Measurements from ENCODE around the gene APOA4. TPM values are rescaled to one million over a fixed set of nuclear protein-coding genes. Genes with fewer than 3 reads are reported as not detected.

The APOA4 gene
- total RNA-seq, 4 donors from 2014 or later, result 2.6 to 3.5 TPM; not detected in 2

- H3K36me3 ChIP-seq, result no peaks in the 10 kb centered on the region
- no peak for TF ChIP-seq CTCF (IDR thresholded peaks at IDR 0.05 in 4 of 5, conservative IDR thresholded peaks at IDR 0.05 in 1 of 5)
- no peak for TF ChIP-seq POLR2A (IDR thresholded peaks at IDR 0.05)
- no peak overlapping the region for H3K27ac ChIP-seq
- in situ Hi-C loops (cut with MboI; ENCODE audit: low sequenced_read_pairs in 4 of 4) (loop anchor here in 3 of 4 donors (5.0 to 10.0 kb wide), 2 partner anchors 312 to 314 kb away; no protein-coding TSS in a partner anchor), intact Hi-C loops (cut with DNase I; ENCODE audit: low total_unique reads) (no loop called here)
- DNase-seq, result no peak
- H3K27me3 ChIP-seq, result no peaks in the 10 kb centered on the region
- no peak for ATAC-seq
- H3K4me1 ChIP-seq, result peaks cover 7 to 8% of the 10 kb centered on the region in 2 donors
- H3K9me3 ChIP-seq, result no peaks in the 10 kb centered on the region
- no peak overlapping the region for H3K4me3 ChIP-seq
Observed at GRCh38 chr11:116792869-116793771, 30.0 kb downstream of the APOA4 start.

- no peaks in the 10 kb centered on the region for H3K36me3 ChIP-seq
- peaks cover 7 to 8% of the 10 kb centered on the region in 2 donors for H3K4me1 ChIP-seq
- intact Hi-C loops (cut with DNase I; ENCODE audit: low total_unique reads), result no loop called here
- H3K27ac ChIP-seq, result no peak overlapping the region
- no peak overlapping the region for H3K4me3 ChIP-seq
- TF ChIP-seq CTCF (IDR thresholded peaks at IDR 0.05 in 4 of 5, conservative IDR thresholded peaks at IDR 0.05 in 1 of 5) (no peak), POLR2A (IDR thresholded peaks at IDR 0.05) (no peak)
- H3K27me3 ChIP-seq, result no peaks in the 10 kb centered on the region
- in situ Hi-C loops (cut with MboI; ENCODE audit: low sequenced_read_pairs in 4 of 4), result loop anchor here in 3 of 4 donors (5.0 to 10.0 kb wide), 2 partner anchors 312 to 315 kb away; no protein-coding TSS in a partner anchor
- H3K9me3 ChIP-seq, result no peaks in the 10 kb centered on the region
- ATAC-seq, result no peak
- no peak for DNase-seq
Observed at GRCh38 chr11:116792144-116792868, 30.8 kb downstream of the APOA4 start.

- no peak for DNase-seq
- H3K4me1 ChIP-seq, result peaks cover 12 to 13% of the 10 kb centered on the region in 2 donors
- no peak for TF ChIP-seq POLR2A (IDR thresholded peaks at IDR 0.05)
- no peak for TF ChIP-seq CTCF (IDR thresholded peaks at IDR 0.05 in 4 of 5, conservative IDR thresholded peaks at IDR 0.05 in 1 of 5)
- ATAC-seq, result no peak
- no peaks in the 10 kb centered on the region for H3K27me3 ChIP-seq
- peaks cover 0 to 2% of the 10 kb centered on the region in 2 donors for H3K36me3 ChIP-seq
- no peaks in the 10 kb centered on the region for H3K9me3 ChIP-seq
- in situ Hi-C loops (cut with MboI; ENCODE audit: low sequenced_read_pairs in 4 of 4), result loop anchor here in 3 of 4 donors (5.0 to 10.0 kb wide), 2 partner anchors 313 to 316 kb away; no protein-coding TSS in a partner anchor
- intact Hi-C loops (cut with DNase I; ENCODE audit: low total_unique reads), result loop anchor here (1.0 to 2.0 kb wide), 3 partner anchors 45 to 435 kb away; no protein-coding TSS in a partner anchor
- peak within 1 kb of the TSS in 2 of 4 donors; percentile 24 to 35 for H3K4me3 ChIP-seq
- no peak within 1 kb of the TSS for H3K27ac ChIP-seq
Observed at GRCh38 chr11:116791813-116792143, 31.3 kb downstream of the APOA4 start, which contains the start of gene APOA5. Gene APOA5, minus strand, starts transcription at chr11:116791879. Its CDS starts 19 bp downstream, at chr11:116791860.

GRCh38 chr11:116791002-116791812 is 31.9 kb downstream of the APOA4 start:
- ATAC-seq, result peak; percentile 26 to 72
- TF ChIP-seq CTCF (IDR thresholded peaks at IDR 0.05 in 4 of 5, conservative IDR thresholded peaks at IDR 0.05 in 1 of 5), result peak; percentile 87 to 94 (median 93)
- no peak for TF ChIP-seq POLR2A (IDR thresholded peaks at IDR 0.05)

More at GRCh38 chr11:116791002-116791812, 31.9 kb downstream of the APOA4 start:
- peak; percentile 52 to 66 for DNase-seq
- Histone ChIP-seq H3K27me3 (no peaks in the 10 kb centered on the region), H3K4me3 (peak overlapping the region in 2 of 4 donors; percentile 24 to 35), H3K36me3 (peaks cover 0 to 8% of the 10 kb centered on the region in 2 donors), H3K4me1 (peaks cover 17 to 18% of the 10 kb centered on the region in 2 donors), H3K9me3 (no peaks in the 10 kb centered on the region), H3K27ac (no peak overlapping the region)
- in situ Hi-C loops (cut with MboI; ENCODE audit: low sequenced_read_pairs in 4 of 4), result loop anchor here in 3 of 4 donors (5.0 to 10.0 kb wide), 2 partner anchors 314 to 316 kb away; no protein-coding TSS in a partner anchor
- intact Hi-C loops (cut with DNase I; ENCODE audit: low total_unique reads), result loop anchor here (1.0 to 2.0 kb wide), 3 partner anchors 45 to 436 kb away; no protein-coding TSS in a partner anchor
